M059J (cell line): ENCODE data around the gene NDUFA13. TPM values are rescaled to one million over a fixed set of nuclear protein-coding genes. Genes with fewer than 3 reads are reported as not detected.

Experiments used
- DNase-seq: peaks from one replicate; pipeline ENCODE4 v3.0.0-alpha.2; 2012; ENCODE audit warnings: low read depth
- total RNA-seq: library from RNA; depleted of rRNA; stranded (reverse); fragments of >200 nt; shearing (Covaris generic); gene quantifications from 2 replicates; pipeline ENCODE4 v1.2.3, GENCODE V29; 2014

Gene NDUFA13
- total RNA-seq, 1 experiment from 2014 or later: 205 TPM

- peak; percentile 95 for DNase-seq
Observed at GRCh38 chr19:19488875-19489690, 26.9 kb upstream of the NDUFA13 start.

GRCh38 chr19:19489804-19490204 lies 26.2 kb upstream of the NDUFA13 start:
- no peak for DNase-seq

GRCh38 chr19:19490214-19490968 lies 25.6 kb upstream of the NDUFA13 start:
- DNase-seq: peak; percentile 77

DNA sequence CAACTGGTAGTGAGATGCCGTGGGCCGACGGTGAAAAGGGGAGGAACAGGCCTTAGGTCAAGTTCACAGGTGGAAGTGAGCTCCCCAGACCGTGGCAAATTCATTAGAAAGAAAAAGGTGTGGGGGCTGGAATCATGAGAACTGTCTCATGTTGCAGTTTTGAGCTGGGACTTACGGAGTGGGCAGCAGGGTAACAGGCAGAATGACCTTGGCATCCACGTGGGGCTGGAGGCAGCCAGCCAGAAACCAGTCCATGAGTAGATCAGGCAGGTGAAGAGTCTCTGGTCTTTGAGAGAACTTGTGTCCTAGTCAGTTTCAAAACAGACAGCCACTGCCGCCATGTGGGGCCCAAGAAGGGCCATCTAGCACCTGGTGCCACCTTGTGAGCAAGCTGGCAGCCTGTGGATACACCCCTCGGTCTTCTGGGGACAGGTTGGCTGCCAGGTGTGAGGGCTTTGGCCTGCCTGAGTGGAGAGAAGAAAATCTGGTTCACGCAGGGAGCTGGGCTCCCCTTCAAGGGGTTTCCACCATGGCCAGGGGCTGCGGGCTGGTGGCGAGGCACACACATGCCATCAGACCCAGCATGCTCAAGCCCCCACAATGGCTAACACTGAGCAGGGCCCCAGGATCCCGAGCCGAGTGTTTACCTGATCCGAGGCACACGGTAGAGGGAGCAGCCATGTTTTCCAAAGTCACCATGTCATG lies 24.6 kb upstream of the NDUFA13 start:
- no peak for DNase-seq

- no peak for DNase-seq
Observed at GRCh38 chr19:19492026-19492610, 23.9 kb upstream of the NDUFA13 start.

GRCh38 chr19:19493841-19494546 lies 22.0 kb upstream of the NDUFA13 start:
- DNase-seq: no peak

GRCh38 chr19:19495614-19496603 lies 20.1 kb upstream of the NDUFA13 start:
- DNase-seq: no peak

GRCh38 chr19:19498255-19498991 lies 17.6 kb upstream of the NDUFA13 start:
- DNase-seq: no peak

DNA sequence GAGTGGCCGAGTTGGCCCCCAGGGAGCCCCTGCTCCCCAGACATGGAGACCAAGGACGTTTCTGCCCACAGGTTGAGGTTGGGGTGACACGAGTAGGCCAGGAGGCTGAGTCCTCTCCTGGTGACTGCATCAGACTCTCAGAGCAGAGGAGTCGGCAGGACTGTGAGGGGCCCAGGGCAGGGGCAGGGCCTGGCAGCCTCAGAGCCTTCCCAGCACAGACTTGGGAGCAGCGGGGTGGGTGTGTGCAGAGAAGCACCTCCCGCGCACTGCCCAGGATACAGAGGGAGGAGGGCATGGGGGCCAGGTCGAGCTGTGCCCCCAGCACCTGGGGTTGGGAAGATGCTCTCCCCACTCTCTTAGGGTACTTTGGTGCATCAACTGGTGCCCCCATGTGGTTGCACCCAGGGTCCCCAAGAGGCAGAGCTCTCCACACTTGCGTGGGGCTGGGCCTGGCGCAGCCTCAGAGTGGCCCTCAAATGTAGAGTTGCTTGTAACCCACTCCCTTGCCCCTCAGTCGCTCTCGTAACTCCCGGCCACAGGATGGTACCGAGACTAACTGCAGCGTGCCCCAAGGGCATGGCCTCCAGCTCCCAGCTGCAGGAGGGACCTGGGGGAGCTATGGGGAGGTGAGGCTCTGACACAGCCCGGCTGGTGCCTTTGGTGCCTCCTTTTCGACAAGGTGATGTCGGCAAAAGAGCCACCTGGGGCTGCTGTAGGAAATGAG lies 16.6 kb upstream of the NDUFA13 start:
- no peak for DNase-seq

DNA sequence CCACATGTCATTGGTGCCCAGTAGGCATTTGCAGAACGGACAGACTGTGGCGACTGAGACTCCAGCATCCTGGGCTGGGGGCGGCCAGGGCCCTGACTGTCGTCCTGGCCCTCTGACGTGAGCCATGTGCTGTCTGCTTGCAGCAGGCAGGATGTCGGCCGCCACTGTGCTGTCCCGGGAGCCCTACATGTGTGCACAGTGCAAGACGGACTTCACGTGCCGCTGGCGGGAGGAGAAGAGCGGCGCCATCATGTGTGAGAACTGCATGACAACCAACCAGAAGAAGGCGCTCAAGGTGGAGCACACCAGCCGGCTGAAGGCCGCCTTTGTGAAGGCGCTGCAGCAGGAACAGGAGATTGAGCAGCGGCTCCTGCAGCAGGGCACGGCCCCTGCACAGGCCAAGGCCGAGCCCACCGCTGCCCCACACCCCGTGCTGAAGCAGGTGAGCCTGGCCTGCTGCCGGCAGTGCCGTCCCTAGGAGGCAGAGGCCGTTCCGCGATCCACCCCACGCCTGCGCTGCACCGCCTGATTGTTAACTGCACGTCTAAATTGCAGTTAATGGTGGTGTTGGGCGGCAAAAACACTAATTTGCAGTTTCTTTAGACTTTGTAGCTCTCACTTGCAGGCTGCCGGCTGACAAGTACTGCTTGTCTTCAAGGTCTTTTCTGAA lies 14.9 kb upstream of the NDUFA13 start:
- DNase-seq: no peak

DNA sequence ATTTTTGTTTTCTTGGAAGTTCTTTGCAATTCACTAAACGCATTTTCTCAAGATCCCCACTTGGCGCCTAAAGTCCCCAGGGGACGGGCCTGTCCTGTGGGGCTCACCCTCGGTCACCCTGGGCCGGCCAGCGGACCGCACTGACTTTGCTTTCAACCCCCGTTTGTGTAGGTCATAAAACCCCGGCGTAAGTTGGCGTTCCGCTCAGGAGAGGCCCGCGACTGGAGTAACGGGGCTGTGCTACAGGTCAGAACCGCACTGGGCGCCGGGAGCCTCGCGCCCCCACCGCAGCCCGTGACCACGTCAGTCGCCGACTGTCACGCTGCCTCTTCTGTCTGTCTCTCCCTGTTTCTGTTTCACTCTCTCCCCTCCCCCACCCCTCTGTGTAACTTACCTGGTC lies 14.2 kb upstream of the NDUFA13 start:
- no peak for DNase-seq

DNA sequence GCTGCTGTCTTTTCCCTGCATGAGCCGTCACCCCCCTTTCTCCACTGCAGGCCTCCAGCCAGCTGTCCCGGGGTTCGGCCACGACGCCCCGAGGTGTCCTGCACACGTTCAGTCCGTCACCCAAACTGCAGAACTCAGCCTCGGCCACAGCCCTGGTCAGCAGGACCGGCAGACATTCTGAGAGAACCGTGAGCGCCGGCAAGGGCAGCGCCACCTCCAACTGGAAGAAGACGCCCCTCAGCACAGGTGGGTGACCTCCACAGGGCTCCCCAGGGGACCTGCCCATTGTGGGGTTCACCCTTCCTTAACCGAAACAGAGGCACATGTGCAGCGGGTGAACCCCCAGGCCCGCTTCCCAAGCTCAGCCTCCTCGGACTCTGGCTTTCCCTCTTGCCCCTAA lies 13.7 kb upstream of the NDUFA13 start:
- no peak for DNase-seq

DNA sequence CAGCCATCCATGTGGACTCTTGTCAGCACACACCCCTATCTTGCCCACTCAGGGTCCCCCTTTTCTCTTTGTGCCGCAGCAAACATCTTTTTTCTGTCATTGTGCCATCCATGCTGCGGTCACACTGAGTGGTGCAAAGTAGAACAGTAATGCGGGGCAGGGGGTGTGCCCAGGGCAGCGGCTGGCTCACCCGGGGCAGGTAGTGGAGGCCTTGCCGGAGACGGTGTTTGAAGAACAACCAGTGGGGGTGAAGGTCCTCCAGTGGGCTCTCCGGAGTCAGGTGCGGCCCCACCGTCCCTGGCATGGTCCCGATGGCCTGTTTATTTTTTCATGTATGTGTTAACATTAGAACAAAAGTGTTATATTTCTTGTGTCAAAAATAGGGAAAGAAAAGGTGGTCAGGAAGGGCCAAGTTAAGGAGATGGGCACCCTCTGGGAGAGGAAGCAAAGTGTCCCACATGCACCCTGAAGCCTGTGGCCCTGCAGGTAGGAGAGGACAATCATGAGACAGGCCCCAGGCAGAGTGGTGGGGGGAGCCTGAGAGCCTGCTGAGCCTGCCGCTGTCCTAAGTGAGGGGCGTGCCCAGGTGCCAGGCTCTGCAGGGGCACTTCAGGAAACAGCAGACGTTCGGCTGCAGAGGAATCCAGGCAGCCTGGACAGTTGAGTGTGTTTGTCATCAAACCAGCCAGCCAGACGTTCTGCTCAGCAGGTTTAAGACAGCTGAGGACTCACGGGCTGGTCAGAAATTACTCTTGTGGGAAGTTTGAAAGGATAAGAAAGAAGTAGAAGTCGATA lies 13.0 kb upstream of the NDUFA13 start:
- DNase-seq: no peak

GRCh38 chr19:19504754-19505668 lies 11.0 kb upstream of the NDUFA13 start:
- DNase-seq: no peak

GRCh38 chr19:19505669-19506326 lies 10.2 kb upstream of the NDUFA13 start:
- no peak for DNase-seq

- DNase-seq: no peak
Observed at GRCh38 chr19:19506592-19506991, 9.4 kb upstream of the NDUFA13 start.
